MG63 (cell line): ENCODE measurements around the gene PLCXD1. TPM values are rescaled to one million over a fixed set of nuclear protein-coding genes. Genes with fewer than 3 reads are reported as not detected.
"Not testable (repeated sequence)": the region's sequence is repeated elsewhere in the genome, so short reads cannot be mapped to it uniquely, and the experiment has no call there.

Experiments
- DNase-seq: peaks from one replicate; pipeline ENCODE4 v3.0.0-alpha.2; 2020
- H3K27me3 ChIP-seq: fragments of 250-450 bp; sonication (Bioruptor Pico); 2 replicates; pipeline ENCODE4 v1.5.1; 2020; ENCODE audit warnings: mild to moderate bottlenecking, moderate library complexity
- H3K36me3 ChIP-seq: fragments of 250-450 bp; sonication (Bioruptor Pico); 2 replicates; pipeline ENCODE4 v1.5.1; 2020; ENCODE audit warnings: mild to moderate bottlenecking, moderate library complexity
- H3K4me3 ChIP-seq: fragments of 250-450 bp; sonication (Bioruptor Pico); 2 replicates; pipeline ENCODE4 v1.5.1; 2020; ENCODE audit warnings: mild to moderate bottlenecking, moderate library complexity
- H3K9me3 ChIP-seq: fragments of 250-450 bp; sonication (Bioruptor Pico); 2 replicates; pipeline ENCODE4 v1.5.1; 2020; ENCODE audit warnings: mild to moderate bottlenecking, moderate library complexity
- total RNA-seq: library from RNA; depleted of rRNA; stranded (reverse); fragments of >200 nt; shearing (Covaris generic); gene quantifications from 2 replicates; pipeline ENCODE4 v1.2.3, GENCODE V29; 2014; ENCODE audit warnings: low replicate concordance

The PLCXD1 gene
- total RNA-seq, 1 experiment from 2014 or later: 8.4 TPM

DNA sequence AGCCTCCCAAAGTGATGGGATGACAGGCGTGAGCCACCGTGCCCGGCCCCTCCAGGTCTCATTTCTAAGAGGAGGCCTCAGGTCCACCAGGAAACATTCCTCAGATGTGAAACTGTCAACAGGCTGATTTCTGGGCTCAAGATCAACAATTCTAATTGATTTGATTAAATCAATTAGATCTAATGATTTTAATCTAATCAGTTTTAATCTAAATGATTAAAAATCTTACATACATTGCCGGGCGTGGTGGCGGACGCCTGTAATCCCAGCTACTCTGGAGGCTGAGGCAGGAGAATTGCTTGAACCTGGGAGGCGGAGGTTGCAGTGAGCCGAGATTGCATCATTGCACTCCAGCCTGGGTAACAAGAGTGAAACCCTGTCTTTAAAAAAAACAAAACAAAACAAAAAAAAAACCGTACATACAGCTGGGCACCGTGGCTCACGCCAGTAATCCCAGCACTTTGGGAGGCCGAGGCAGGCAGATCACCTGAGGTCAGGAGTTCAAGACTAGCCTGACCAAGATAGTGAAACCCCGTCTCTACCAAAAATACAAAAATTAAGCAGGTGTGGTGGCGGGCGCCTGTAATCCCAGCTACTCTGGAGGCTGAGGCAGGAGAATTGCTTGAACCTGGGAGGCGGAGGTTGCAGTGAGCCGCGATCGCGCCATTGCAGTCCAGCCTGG lies 960 bp downstream of the PLCXD1 start:
- H3K36me3 ChIP-seq, DNase-seq, H3K9me3 ChIP-seq, H3K4me3 ChIP-seq, H3K27me3 ChIP-seq: not testable (repeated sequence)

DNA sequence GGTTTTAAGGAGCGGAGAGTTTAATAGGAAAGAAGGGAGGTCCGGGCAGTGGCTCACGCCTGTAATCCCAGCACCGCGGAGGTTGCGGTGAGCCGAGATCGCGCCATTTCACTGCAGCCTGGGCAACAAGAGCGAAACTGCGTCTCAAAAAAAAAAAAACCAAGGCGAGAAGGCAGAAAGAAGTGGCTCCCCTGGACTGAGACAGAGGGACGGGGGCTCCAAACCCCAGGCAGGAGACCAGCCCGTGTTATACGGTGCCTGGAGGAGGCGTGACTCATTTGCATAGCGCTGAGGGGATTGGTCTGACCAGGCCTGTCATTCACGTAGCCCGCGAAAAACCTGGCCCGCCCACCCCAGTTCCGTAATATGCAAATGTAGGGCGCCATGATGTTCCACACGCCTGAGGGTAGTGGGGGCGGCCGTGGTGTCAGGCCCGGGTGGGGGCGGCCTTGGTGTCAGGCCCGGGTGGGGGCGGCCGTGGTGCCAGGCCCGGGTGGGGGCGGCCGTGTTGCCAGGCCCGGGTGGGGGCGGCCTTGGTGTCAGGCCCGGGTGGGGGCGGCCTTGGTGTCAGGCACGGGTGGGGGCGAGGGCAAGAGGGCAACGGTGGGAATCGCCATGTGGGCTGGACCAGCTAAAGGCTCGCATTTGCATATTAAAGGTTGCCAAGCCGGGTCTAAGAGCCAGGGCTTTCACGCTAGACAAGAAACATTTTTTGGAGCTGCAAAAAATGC lies 2.1 kb downstream of the PLCXD1 start:
- no peaks in the 10 kb centered on the region for H3K9me3 ChIP-seq
- peak; percentile 94 for DNase-seq
- H3K27me3 ChIP-seq: no peaks in the 10 kb centered on the region
- H3K4me3 ChIP-seq: peak overlapping the region; percentile 54
- H3K36me3 ChIP-seq: peaks cover 6% of the 10 kb centered on the region; the same call in 1 of the 2 replicates

DNA sequence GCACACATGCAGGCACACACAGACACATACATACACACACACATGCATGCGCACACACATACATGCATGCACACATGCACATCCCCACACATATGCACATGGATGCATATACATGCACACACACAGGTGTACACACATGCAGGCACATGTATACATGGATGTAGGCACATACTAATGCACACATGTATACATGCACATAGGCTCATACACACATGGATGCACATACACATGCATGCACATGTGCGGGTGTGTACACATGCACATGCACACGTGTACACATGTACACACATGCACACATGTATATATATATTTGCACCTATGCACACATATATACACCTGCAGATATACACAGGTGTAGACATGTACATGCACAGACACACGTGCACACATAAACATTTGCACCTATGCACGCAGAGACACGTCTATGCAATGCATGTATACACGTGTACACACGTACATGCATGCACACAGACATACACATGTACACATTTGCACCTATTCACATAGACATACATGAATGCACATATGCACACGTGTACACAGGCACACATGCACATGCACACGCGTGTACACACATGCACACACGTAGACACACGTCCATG lies 4.0 kb downstream of the PLCXD1 start:
- Histone ChIP-seq H3K36me3 (peaks cover 6% of the 10 kb centered on the region; the same call in 1 of the 2 replicates), H3K9me3 (no peaks in the 10 kb centered on the region), H3K27me3 (no peaks in the 10 kb centered on the region), H3K4me3 (no peak overlapping the region)
- no peak for DNase-seq

- Histone ChIP-seq H3K36me3 (peaks cover 6% of the 10 kb centered on the region), H3K9me3 (no peaks in the 10 kb centered on the region)
- no peak for DNase-seq
Measured at GRCh38 chrX:287670-288069, 6.5 kb downstream of the PLCXD1 start.

GRCh38 chrX:288561-288991 lies 7.4 kb downstream of the PLCXD1 start:
- H3K4me3 ChIP-seq: no peak overlapping the region
- no peaks in the 10 kb centered on the region for H3K27me3 ChIP-seq
- peaks cover 14% of the 10 kb centered on the region for H3K36me3 ChIP-seq
- DNase-seq: no peak
- H3K9me3 ChIP-seq: no peaks in the 10 kb centered on the region

More at GRCh38 chrX:287670-288069, 6.5 kb downstream of the PLCXD1 start:
- Histone ChIP-seq H3K4me3 (no peak overlapping the region), H3K27me3 (no peaks in the 10 kb centered on the region)

DNA sequence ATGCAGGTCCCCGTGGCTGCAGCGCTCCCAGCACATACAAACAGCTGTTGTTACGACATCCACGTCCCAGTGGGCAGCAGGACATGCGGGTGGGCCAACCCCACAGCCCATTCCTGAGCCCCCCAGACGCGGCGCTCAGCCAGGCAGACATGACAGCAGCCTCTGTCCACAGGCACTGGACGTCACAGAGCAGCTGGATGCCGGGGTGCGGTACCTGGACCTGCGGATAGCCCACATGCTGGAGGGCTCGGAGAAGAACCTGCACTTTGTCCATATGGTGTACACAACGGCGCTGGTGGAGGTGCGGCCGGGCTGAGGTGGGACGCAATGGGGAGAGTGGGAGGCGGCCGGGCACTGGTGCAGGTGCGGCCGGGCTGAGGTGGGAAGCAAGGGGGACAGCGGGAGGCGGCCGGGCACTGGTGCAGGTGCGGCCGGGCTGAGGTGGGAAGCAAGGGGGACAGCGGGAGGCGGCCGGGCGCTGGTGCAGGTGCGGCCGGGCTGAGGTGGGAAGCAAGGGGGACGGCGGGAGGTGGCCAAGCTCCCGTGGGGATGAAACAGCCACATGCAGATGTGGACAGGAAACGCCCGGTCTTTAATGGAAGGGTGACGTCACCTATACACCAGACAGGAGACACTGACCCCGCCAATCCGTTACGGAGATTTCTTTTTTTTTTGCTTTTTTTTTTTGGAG lies 9.4 kb downstream of the PLCXD1 start:
- Histone ChIP-seq H3K27me3 (no peaks in the 10 kb centered on the region), H3K9me3 (no peaks in the 10 kb centered on the region), H3K36me3 (peaks cover 11% of the 10 kb centered on the region), H3K4me3 (no peak overlapping the region)
- no peak for DNase-seq

- no peak for DNase-seq
- Histone ChIP-seq H3K27me3 (no peaks in the 10 kb centered on the region), H3K9me3 (no peaks in the 10 kb centered on the region), H3K4me3 (no peak overlapping the region), H3K36me3 (peaks cover 11% of the 10 kb centered on the region)
Measured at GRCh38 chrX:291411-291901, 10.3 kb downstream of the PLCXD1 start.

GRCh38 chrX:292900-293897 lies 12.0 kb downstream of the PLCXD1 start:
- no peaks in the 10 kb centered on the region for H3K9me3 ChIP-seq
- H3K4me3 ChIP-seq: no peak overlapping the region
- DNase-seq: no peak
- H3K36me3 ChIP-seq: peaks cover 11% of the 10 kb centered on the region
- H3K27me3 ChIP-seq: no peaks in the 10 kb centered on the region

- Histone ChIP-seq H3K36me3 (peaks cover 11% of the 10 kb centered on the region), H3K27me3 (no peaks in the 10 kb centered on the region), H3K4me3 (no peak overlapping the region), H3K9me3 (no peaks in the 10 kb centered on the region)
- no peak for DNase-seq
Measured at GRCh38 chrX:295136-295535, 14.0 kb downstream of the PLCXD1 start.

DNA sequence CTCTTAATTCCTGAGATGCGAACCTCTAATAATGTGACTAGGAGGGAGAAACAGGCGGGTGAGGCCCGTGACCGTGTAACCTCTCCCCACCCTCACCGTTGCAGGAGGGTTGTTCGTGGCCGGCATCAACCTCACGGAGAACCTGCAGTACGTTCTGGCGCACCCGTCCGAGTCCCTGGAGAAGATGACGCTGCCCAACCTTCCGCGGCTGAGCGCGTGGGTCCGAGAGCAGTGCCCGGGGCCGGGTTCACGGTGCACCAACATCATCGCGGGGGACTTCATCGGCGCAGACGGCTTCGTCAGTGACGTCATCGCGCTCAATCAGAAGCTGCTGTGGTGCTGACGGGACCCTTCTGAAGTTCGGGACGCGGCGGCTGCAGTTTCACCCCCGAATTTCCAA lies 17.8 kb downstream of the PLCXD1 start:
- no peak for DNase-seq
- Histone ChIP-seq H3K9me3 (no peaks in the 10 kb centered on the region), H3K27me3 (no peaks in the 10 kb centered on the region), H3K36me3 (peaks cover 17% of the 10 kb centered on the region), H3K4me3 (no peak overlapping the region)

DNA sequence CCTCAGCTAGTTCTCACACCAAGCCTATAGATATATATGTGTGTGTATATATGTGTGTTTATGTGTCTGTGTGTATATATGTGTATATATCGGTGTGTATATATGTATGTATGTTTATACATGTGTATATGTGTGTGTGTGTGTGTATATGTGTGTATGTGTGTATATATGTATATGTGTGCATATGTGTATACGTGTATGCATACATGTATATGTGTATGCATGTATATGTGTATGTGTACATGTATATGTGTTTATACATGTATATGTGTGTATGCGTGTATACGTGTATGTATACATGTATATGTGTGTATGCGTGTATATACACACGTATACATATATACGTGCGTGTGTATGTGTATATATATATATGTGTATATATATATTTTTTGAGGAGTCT lies 19.2 kb downstream of the PLCXD1 start:
- H3K4me3 ChIP-seq: no peak overlapping the region
- H3K9me3 ChIP-seq: no peaks in the 10 kb centered on the region
- DNase-seq: no peak
- H3K36me3 ChIP-seq: peaks cover 17% of the 10 kb centered on the region
- no peaks in the 10 kb centered on the region for H3K27me3 ChIP-seq

GRCh38 chrX:302975-303374 lies 21.8 kb downstream of the PLCXD1 start:
- no peak overlapping the region for H3K4me3 ChIP-seq
- no peaks in the 10 kb centered on the region for H3K9me3 ChIP-seq
- no peaks in the 10 kb centered on the region for H3K27me3 ChIP-seq
- peaks cover 28% of the 10 kb centered on the region for H3K36me3 ChIP-seq
- DNase-seq: no peak

DNA sequence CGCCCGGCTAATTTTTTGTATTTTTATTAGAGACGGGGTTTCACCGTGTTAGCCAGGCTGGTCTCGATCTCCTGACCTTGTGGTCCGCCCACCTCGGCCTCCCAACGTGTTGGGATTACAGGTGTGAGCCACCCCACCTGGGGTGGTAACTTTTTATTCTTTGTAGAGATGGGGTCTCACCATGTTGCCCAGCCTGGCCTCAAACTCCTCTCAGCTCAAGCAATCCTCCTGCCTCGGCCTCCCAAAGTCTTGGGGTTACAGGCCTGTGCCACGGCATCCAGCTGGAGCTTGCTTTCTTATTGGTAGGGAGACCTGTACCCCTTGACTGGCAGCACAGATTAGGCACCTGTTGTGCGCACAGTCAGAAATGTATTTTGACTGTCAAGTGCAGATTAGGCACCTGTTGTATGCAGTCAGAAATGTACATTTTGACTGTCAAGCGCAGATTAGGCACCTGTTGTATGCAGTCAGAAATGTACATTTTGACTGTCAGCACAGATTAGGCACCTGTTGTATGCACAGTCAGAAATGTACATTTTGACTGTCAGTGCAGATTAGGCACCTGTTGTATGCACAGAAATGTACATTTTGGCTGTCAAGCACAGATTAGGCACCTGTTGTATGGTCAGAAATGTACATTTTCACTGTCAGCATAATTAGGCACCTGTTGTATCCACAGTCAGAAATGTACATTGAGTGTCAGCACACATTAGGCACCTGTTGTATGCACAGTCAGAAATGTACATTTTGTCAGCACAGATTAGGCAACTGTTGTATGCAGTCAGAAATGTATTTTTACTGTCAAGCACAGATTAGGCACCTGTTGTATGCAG lies 24.8 kb downstream of the PLCXD1 start:
- not testable (repeated sequence) for H3K9me3 ChIP-seq, H3K27me3 ChIP-seq, H3K4me3 ChIP-seq, DNase-seq
- peaks cover 24% of the 10 kb centered on the region for H3K36me3 ChIP-seq

GRCh38 chrX:306614-307251 lies 25.6 kb downstream of the PLCXD1 start:
- H3K4me3 ChIP-seq, H3K27me3 ChIP-seq, H3K9me3 ChIP-seq, DNase-seq: not testable (repeated sequence)
- H3K36me3 ChIP-seq: peaks cover 24% of the 10 kb centered on the region
